PC-3 (cell line): Measurements from ENCODE around the gene MIOX. TPM values are rescaled to one million over a fixed set of nuclear protein-coding genes. Genes with fewer than 3 reads are reported as not detected.
A peak's percentile ranks its signal among the peaks of the same experiment; 100 is the strongest.

Source experiments
- ATAC-seq: fragments of 200-7000 bp; cut with Tn5 transposase; 2 replicates; pipeline ENCODE4 v1.9.1; 2020; ENCODE audit warnings: mild to moderate bottlenecking, moderate library complexity
- BruUV-seq: library from RNA; stranded (reverse); fragments of 400-500 nt; replicated peaks from 2 replicates; lab custom pipeline; 2021; lab: Mats Ljungman, UMichigan
- CTCF ChIA-PET: fragments of 300-600 bp; sonication (Branson Sonifier 250); formaldehyde crosslinking; loops from one replicate; lab custom pipeline; 2022; ENCODE audit warnings: antibody characterized with exemption; lab: Charles Lee
- POLR2A ChIA-PET: fragments of 300-600 bp; sonication (Branson Sonifier 250); formaldehyde crosslinking; loops from one replicate; lab custom pipeline; 2022; ENCODE audit warnings: antibody characterized with exemption; ENCODE audit not compliant: unreplicated experiment; lab: Charles Lee
- DNase-seq: peaks from one replicate; pipeline ENCODE4 v3.0.0-alpha.2; 2015
- H2AFZ ChIP-seq: fragments of 300-600 bp; sonication (generic); 2 replicates; pipeline ENCODE4 v1.6.0; 2016; ENCODE audit warnings: antibody characterized with exemption, low read length
- H3F3A ChIP-seq: fragments of 300-600 bp; sonication (generic); one replicate; pipeline ENCODE4 v1.6.0; 2017; ENCODE audit warnings: antibody characterized with exemption, low read length, control low read depth, mild to moderate bottlenecking; ENCODE audit not compliant: unreplicated experiment
- H3K27ac ChIP-seq: fragments of 300-600 bp; sonication (generic); 2 replicates; pipeline ENCODE4 v1.5.1; 2016; ENCODE audit warnings: mild to moderate bottlenecking, low read length
- H3K27me3 ChIP-seq: fragments of 300-600 bp; sonication (generic); 2 replicates; pipeline ENCODE4 v1.6.1; 2016; ENCODE audit warnings: low read length, mixed read lengths
- H3K36me3 ChIP-seq: fragments of 300-600 bp; sonication (generic); 2 replicates; pipeline ENCODE4 v1.6.1; 2016; ENCODE audit warnings: low read depth, mixed run types, low read length, mixed read lengths
- H3K4me1 ChIP-seq: fragments of 300-600 bp; sonication (generic); 2 replicates; pipeline ENCODE4 v1.5.1; 2016; ENCODE audit warnings: low read length; ENCODE audit not compliant: insufficient read depth
- H3K4me2 ChIP-seq: fragments of 300-600 bp; sonication (generic); 2 replicates; pipeline ENCODE4 v1.6.0; 2016; ENCODE audit warnings: low read length
- H3K4me3 ChIP-seq: fragments of 300-600 bp; sonication (generic); 2 replicates; pipeline ENCODE4 v1.5.1; 2016; ENCODE audit warnings: mild to moderate bottlenecking, low read length, mixed read lengths
- H3K79me2 ChIP-seq: fragments of 300-600 bp; sonication (generic); 2 replicates; pipeline ENCODE4 v1.6.1; 2017; ENCODE audit warnings: low read length, mixed read lengths
- H3K9ac ChIP-seq: fragments of 300-600 bp; sonication (generic); 2 replicates; pipeline ENCODE4 v1.6.0; 2016; ENCODE audit warnings: mild to moderate bottlenecking, low read length
- H3K9me2 ChIP-seq: fragments of 300-600 bp; sonication (generic); replicated peaks from 2 replicates; pipeline ENCODE4 v1.6.1; 2016; ENCODE audit warnings: mixed run types, low read length, mixed read lengths
- H3K9me3 ChIP-seq: fragments of 300-600 bp; sonication (generic); 2 replicates; pipeline ENCODE4 v1.6.1; 2016; ENCODE audit warnings: low read length, mixed read lengths
- H4K20me1 ChIP-seq: fragments of 300-600 bp; sonication (generic); 2 replicates; pipeline ENCODE4 v1.6.1; 2016; ENCODE audit warnings: low read length, mixed read lengths
- CTCF ChIP-seq: fragments of 300-600 bp; sonication (generic); conservative IDR thresholded peaks from 2 replicates; pipeline ENCODE4 v1.5.1; 2017; ENCODE audit warnings: antibody characterized with exemption, low read depth, mild to moderate bottlenecking, low read length
- EZH2 ChIP-seq: fragments of 300-600 bp; sonication (generic); IDR thresholded peaks from one replicate; pipeline ENCODE4 v1.6.1; 2017; ENCODE audit warnings: antibody characterized with exemption, mild to moderate bottlenecking, low read length; ENCODE audit not compliant: unreplicated experiment
- EZH2phosphoT487 ChIP-seq: fragments of 300-600 bp; sonication (generic); IDR thresholded peaks from 2 replicates; pipeline ENCODE4 v1.6.1; 2018; ENCODE audit warnings: mild to moderate bottlenecking, antibody characterized with exemption, low read length, borderline replicate concordance
- intact Hi-C: fragments of 100-400 bp; cut with micrococcal nuclease; formaldehyde crosslinking; loops from 2 replicates; pipeline ENCODE4 v1.9.0; 2023
- total RNA-seq: library from RNA; depleted of rRNA; stranded (reverse); fragments of >200 nt; gene quantifications from 2 replicates; pipeline ENCODE4 v1.2.3, GENCODE V29; 2014

MIOX gene
- total RNA-seq, 1 experiment from 2014 or later, result not detected

- intact Hi-C loops, result no loop called here
- POLR2A ChIA-PET, result no interaction called here
Measured at GRCh38 chr22:50443197-50443596, 43.5 kb upstream of the MIOX start.

GRCh38 chr22:50443801-50444625 lies 42.6 kb upstream of the MIOX start:
- Histone ChIP-seq H2AFZ (no peak overlapping the region), H3F3A (no peaks in the 10 kb centered on the region), H3K79me2 (no peaks in the 10 kb centered on the region), H3K4me1 (no peaks in the 10 kb centered on the region), H3K36me3 (no peaks in the 10 kb centered on the region), H3K9me2 (no peaks in the 10 kb centered on the region), H3K4me2 (no peak overlapping the region), H3K27ac (no peak overlapping the region), H3K27me3 (no peaks in the 10 kb centered on the region), H3K9me3 (no peaks in the 10 kb centered on the region), H3K4me3 (no peak overlapping the region), H4K20me1 (no peaks in the 10 kb centered on the region), H3K9ac (no peak overlapping the region)
- DNase-seq (no peak), ATAC-seq (no peak)
- intact Hi-C loops, result no loop called here
- TF ChIP-seq EZH2 (no peak), CTCF (no peak), EZH2phosphoT487 (no peak)
- CTCF ChIA-PET, result interaction anchor here (0.6 kb wide), 1 partner anchor 113 kb away, joined by 3 read pairs; no protein-coding TSS in a partner anchor
- no TSS peak for BruUV-seq
- POLR2A ChIA-PET, result no interaction called here

More at GRCh38 chr22:50443197-50443596, 43.5 kb upstream of the MIOX start:
- Histone ChIP-seq H3K4me1 (no peaks in the 10 kb centered on the region), H2AFZ (no peak overlapping the region), H3K9me2 (no peaks in the 10 kb centered on the region), H3F3A (no peaks in the 10 kb centered on the region), H3K79me2 (no peaks in the 10 kb centered on the region), H3K9me3 (no peaks in the 10 kb centered on the region), H3K36me3 (no peaks in the 10 kb centered on the region), H3K27ac (no peak overlapping the region), H3K4me2 (no peak overlapping the region), H3K27me3 (no peaks in the 10 kb centered on the region), H3K4me3 (no peak overlapping the region), H3K9ac (no peak overlapping the region), H4K20me1 (no peaks in the 10 kb centered on the region)
- no TSS peak for BruUV-seq
- DNase-seq (no peak), ATAC-seq (no peak)
- TF ChIP-seq EZH2 (no peak), EZH2phosphoT487 (no peak), CTCF (no peak)
- CTCF ChIA-PET, result no interaction called here

GRCh38 chr22:50444663-50445062 lies 42.0 kb upstream of the MIOX start:
- H3K4me2 ChIP-seq, result no peak overlapping the region
- H3K36me3 ChIP-seq, result no peaks in the 10 kb centered on the region
- peak; percentile 38 for DNase-seq
- no peak overlapping the region for H3K27ac ChIP-seq
- no peaks in the 10 kb centered on the region for H4K20me1 ChIP-seq
- no peak overlapping the region for H2AFZ ChIP-seq
- ChIA-PET POLR2A (interaction anchor here (0.5 kb wide), 1 partner anchor 34 kb away, joined by 12 read pairs; no protein-coding TSS in a partner anchor), CTCF (no interaction called here)
- BruUV-seq, result no TSS peak
- no peaks in the 10 kb centered on the region for H3K4me1 ChIP-seq
- H3K27me3 ChIP-seq, result no peaks in the 10 kb centered on the region
- no peak overlapping the region for H3K9ac ChIP-seq
- H3F3A ChIP-seq, result no peaks in the 10 kb centered on the region
- TF ChIP-seq EZH2phosphoT487, result no peak
- TF ChIP-seq EZH2, result no peak
- no peak for TF ChIP-seq CTCF
- H3K9me3 ChIP-seq, result no peaks in the 10 kb centered on the region
- intact Hi-C loops, result no loop called here
- peak; percentile 27 for ATAC-seq
- no peaks in the 10 kb centered on the region for H3K9me2 ChIP-seq
- H3K4me3 ChIP-seq, result no peak overlapping the region
- H3K79me2 ChIP-seq, result no peaks in the 10 kb centered on the region
